HG02884 (cell line): ENCODE data around the gene RERE.

Experiments used
- ATAC-seq: cut with Tn5 transposase; IDR thresholded peaks from one replicate; pipeline ENCODE4 v1.9.1; 2021; ENCODE audit warnings: mild to moderate bottlenecking, moderate library complexity; ENCODE audit not compliant: unreplicated experiment

Gene RERE

GRCh38 chr1:8670371-8670818 is 147.0 kb downstream of the RERE start:
- ATAC-seq = no peak

- ATAC-seq = no peak
Measured at GRCh38 chr1:8669606-8670335, 147.7 kb downstream of the RERE start.

- no peak for ATAC-seq
Measured at GRCh38 chr1:8667869-8668594, 149.4 kb downstream of the RERE start.

- ATAC-seq = no peak
Measured at GRCh38 chr1:8666389-8667167, 150.9 kb downstream of the RERE start.

- no peak for ATAC-seq
Measured at GRCh38 chr1:8665833-8666232, 151.6 kb downstream of the RERE start.

- no peak for ATAC-seq
Measured at GRCh38 chr1:8664887-8665286, 152.6 kb downstream of the RERE start.

GRCh38 chr1:8663915-8664329 is 153.5 kb downstream of the RERE start:
- no peak for ATAC-seq

DNA sequence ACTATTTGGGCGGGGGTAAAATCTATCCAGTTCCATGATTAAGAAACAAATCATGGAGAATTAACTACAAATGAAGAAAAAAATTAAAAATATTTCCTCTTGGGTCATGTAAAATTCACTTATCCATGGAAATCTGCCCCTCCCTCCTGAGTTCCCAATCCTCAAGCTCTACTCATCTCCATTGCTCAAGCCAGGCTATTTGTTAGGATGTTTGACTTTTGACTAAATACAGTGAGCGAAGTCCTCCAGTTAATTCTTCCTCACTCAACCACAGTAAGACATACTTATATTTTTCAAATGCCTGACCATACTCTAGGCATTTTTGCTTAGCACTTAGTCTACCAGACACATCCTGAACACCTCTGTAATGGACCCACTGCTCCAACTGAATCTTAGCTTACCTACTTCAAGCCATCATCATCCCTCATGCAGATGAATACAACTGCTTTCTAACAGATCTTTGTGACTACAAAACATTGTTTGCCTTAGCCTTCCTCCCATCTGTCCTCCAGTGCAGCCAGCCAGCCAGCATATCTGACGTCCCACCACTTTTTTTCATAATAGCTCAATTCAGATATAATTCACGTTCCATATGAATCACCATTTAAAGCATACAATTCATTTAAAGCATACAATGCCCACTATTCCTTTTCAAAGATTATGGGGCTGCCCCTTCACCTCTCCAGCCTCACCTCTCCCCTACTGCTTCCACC is 154.2 kb downstream of the RERE start:
- no peak for ATAC-seq

DNA sequence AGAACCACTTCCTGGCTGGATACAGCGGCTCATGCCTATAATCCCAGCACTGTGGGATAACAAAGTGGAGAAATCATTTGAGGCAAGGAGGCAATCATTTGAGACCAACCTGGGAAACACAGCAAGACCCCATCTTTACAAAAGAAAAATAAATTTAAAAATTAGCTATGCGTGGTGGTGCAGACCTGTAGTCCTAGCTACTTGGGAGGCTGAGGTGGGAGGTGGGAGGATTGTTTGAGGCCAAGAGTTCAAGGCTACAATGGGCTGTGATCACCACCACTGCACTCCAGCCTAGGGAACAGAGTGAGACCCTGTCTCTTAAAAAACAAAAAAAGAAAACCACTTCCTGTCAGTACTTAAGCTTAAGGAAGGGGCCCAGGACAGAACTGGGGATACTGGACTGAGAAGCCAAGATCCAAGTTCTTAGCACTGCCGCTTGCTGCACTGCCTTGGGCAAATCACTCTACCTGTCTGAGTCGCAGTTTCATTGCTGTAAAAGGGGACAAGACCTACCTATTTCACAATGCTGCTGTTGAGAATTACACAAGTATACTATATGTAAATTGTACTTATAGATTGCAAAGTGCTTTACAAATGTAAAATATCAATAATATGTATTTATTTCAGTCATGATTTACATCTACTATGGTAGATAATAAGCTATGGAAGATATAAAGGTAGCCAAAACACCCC is 154.9 kb downstream of the RERE start:
- ATAC-seq = no peak

DNA sequence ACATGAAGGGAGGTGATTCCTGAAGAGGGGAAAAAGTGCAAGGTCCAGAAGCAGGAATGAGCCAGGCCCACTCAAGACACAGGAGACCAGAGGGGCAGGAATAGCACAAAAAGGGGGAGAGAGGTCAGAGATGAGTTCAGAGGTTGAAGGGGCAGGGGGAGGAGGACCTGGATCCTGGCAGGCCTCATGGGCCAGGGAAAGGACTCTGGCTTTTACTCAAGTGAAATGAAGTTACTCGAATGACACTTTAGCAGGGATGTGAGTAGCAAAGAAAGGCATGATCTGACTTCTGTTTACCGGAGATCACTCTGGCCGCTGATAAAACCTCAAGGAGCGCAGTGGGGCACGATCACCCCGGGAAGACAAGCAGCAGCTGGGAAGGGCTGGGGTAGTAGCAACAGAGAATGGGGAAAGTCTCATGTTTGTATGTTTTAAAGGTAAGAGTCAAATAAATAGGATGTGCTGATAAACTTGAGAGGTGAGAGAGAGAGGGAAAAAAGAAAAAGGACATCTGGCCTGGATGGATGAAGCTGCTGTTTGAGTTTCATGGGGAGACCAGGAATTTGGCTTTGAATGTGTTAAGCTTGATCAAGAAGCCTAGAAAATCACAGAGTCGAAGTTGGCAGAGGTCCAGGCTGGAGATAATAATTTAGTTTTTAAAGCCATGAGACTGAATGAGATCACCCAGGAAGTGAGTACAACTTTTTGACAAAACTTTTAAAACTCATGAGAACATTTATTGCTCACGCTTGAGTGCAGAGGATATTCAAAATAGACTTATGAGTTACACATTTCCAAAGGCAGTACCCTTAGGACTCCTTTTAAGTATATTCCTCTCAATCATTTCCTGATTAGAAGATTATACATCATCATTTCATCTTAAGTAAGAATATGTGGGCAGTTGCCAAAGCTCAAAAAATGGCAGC is 156.0 kb downstream of the RERE start:
- no peak for ATAC-seq

DNA sequence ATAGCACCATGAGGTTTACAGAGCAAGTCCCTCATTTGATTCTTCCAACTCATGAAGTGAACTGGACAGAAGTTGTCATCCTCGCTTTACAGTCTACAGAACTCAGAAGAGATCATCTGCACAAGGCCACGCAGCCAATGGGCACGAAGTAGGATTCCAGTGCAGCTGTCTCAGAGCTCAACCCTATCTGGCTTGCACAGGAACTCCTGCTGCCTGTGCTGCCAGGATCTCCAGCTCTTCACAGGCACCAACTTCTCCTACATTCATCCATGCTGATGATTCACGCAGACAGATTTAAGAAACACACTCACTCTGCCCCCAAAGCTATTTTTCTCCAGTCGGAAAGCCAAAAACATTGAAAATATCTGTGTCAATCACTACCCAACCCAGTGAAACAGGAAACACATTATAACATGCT is 157.0 kb downstream of the RERE start:
- no peak for ATAC-seq

DNA sequence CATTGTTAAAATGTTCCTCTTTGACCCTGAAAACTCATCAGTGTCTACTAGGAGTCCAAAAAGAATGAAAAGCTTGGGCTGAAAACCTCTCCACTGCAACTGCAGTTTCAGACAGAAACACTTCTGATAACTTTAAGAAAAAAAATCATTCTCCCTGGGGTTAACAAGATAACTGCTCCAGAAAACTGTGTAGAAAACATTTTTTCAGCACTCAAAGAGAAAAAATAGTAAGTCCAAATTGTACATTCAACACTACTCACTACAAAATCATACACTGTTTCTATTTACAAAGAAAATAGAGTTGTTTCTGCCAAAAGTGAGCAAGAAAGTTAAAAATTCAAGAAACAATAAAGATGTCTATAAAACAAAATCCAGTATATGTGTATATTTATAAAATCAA is 157.8 kb downstream of the RERE start:
- no peak for ATAC-seq

- no peak for ATAC-seq
Measured at GRCh38 chr1:8653878-8654277, 163.6 kb downstream of the RERE start.

DNA sequence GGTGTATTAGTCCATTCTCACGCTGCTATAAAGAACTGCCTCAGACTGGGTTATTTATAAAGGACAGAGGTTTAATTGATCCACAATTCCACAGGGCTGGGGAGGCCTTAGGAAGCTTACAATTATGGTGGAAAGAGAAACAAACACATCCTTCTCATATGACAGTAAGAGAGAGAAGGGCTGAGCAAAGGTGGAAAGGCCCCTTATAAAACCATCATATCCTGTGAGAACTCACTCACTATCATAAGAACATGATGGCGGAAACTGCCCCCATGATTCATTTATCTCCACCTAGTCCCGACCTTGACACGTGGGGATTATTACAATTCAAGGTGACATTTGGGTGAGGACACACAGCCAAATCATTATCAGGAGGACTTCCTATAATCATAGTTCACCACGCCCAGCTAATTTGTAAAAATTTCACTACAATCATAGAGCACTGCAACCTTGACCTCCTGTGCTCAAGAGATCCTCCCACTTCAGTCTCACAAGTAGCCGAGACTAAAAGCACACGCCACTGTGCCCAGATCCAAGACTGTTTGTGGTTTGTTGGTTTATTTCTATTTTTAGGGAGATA is 164.9 kb downstream of the RERE start:
- no peak for ATAC-seq

DNA sequence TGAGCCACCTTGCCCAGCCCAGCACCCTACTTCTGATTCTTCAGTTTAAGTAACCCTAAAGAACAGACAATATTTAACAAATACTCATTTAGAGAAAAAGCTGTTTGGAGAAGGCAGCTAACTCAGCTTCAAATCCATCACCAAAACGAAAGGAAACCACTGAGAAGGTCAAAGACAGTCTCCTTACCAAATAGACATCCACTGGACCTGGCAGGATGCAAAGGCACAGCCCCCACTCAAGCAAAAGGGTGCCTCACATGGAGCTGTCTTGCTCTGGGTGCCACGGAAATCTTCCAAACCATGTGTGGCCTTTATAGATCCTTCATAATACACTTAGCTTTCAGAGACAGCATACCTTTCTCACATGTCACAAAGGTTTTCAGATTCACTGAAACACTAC is 165.5 kb downstream of the RERE start:
- no peak for ATAC-seq

- no peak for ATAC-seq
Measured at GRCh38 chr1:8651236-8651890, 166.1 kb downstream of the RERE start.

DNA sequence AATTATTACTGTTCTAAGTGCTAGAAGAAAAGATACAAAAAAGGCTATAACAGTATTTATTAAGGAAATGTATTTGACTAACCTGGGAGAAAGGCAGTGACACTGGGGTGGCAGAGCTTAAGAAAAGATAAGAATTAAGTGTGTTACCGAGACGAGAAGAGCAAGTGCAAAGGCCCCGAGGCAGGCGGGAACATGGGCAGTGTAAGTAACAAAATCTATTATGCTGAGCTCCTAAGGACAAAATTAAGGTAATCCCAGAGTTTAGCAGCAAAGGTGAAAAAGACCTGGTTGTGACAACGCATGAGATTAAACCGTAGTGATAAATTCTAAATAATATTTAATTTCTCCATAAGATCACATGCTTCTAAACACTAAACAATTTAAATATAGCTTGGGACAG is 167.6 kb downstream of the RERE start:
- no peak for ATAC-seq

DNA sequence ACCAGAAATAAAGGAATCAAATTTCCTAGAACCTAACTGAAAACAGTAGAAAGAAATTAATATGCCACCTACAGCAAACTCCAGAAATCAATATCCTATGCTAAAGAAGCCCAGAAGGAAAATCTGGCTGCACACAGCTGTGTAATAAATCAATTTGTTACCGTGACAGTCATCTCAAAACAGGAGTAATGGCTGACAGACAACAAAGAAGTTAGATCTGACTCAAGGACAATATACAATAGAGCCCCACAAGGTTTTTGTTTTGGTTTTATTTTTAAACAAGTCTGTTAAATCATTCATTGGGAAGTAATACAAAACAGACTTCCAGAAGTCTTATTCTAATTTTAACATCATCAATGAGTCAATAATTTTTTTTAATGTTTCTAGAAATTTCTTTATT is 168.4 kb downstream of the RERE start:
- ATAC-seq = no peak

GRCh38 chr1:8646996-8647395 is 170.4 kb downstream of the RERE start:
- ATAC-seq = no peak
